SIG-M5 (cell line): ENCODE data around the gene CCDC91.
"Not testable (repeated sequence)": the region's sequence is repeated elsewhere in the genome, so short reads cannot be mapped to it uniquely, and the experiment has no call there.

ENCODE experiments used
- DNase-seq: peaks from one replicate; lab custom pipeline; 2025; lab: John Stamatoyannopoulos, UW

CCDC91 gene

GRCh38 chr12:28184375-28184774 is 5.9 kb upstream of the CCDC91 start:
- DNase-seq = no peak

DNA sequence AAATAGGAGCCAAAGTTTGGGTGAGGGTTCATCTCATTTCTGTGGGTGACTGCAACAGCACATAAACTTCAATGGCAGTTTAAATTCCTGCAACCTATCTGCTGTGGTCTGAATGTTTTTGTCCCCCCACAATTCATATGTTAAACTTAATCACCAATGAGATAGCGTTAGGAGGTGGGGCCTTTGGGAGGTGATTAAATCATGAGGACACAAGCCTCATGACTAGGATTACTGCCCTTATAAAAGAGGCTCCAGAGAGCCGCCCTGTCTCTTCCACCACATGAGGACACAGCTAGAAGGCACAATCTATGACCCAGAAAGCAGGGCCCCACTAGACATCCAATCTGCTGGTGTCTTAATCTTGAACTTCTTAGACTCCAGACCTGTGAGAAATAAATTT is 3.8 kb upstream of the CCDC91 start:
- DNase-seq = no peak

GRCh38 chr12:28189784-28190320 is 404 bp upstream of the CCDC91 start:
- no peak for DNase-seq

DNA sequence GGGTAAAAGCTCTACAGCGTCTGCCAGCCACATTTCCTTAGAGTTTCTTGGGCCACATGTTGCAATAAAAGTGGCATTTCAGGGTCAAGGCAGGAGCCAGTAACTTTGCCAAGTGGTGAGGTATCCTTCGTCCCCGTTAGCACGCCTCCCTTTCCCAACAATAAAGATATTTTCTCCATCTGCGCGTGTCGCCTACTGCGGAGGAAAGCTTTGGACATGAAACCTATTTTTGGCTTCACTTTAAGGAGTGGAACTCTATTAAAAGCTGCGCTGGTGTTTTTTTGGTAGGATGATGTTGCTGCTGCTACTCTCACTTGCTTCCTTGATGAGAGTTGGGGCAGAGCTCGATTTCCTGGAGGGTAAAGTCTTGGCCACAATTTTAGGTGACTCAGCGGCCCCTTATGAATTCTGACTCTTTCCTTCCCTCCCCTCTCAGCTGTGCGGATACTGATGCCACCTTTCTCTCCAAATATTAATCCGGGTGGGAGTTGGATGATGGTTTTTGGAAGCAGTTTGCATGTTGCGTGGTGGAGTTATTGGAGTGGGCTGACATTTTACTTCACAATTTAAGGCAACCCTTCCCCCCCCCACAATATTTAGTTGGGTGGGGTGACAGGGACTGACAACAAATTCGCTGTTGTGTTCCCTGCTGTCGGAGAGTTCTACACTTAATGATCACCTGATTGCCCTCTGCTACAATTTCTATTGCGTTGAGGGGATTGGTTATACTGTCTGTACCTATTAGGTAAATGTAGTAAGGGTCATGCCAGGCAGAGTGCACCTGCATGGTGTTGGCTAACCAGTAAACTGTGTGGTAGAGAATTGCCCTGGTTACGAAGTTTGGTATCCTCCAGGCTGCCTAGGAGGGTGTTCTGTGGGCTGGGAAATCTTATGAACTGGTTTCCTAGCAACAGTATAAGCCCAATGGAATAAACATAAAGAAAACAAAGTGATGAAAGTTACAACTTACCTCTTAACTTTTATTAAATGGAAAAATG is 1.1 kb downstream of the CCDC91 start:
- no peak for DNase-seq

DNA sequence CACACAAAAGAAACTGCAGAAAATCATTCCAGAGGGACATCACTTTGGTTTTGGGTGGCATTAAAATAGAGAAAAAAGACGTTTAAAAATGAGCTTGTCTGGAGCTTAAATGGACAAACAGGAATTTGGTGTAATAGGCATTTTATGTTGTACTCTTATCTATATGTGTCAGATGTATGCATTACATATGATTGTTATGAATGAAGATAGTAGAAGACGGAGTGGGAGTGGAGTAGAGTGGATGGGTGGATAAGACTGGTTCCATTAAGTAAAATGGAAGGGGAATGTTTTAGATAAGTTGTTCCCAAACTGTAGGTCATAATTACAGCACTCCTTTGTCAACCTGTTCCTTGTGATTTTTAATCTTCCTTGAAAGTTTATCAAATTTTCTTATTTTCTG is 1.9 kb downstream of the CCDC91 start:
- no peak for DNase-seq

GRCh38 chr12:28194621-28195020 is 4.4 kb downstream of the CCDC91 start:
- not testable (repeated sequence) for DNase-seq

DNA sequence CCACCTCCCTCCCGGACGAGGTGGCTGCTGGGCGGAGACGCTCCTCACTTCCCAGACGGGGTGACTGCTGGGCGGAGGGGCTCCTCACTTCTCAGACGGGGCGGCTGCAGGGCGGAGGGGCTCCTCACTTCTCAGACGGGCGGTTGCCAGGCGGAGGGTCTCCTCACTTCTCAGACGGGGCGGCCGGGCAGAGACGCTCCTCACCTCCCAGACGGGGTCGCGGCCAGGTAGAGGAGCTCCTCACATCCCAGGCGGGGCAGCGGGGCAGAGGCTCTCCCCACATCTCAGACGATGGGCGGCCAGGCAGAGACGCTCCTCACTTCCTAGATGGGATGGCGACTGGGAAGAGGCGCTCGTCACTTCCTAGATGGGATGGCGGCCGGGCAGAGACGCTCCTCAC is 10.9 kb downstream of the CCDC91 start:
- DNase-seq = not testable (repeated sequence)

DNA sequence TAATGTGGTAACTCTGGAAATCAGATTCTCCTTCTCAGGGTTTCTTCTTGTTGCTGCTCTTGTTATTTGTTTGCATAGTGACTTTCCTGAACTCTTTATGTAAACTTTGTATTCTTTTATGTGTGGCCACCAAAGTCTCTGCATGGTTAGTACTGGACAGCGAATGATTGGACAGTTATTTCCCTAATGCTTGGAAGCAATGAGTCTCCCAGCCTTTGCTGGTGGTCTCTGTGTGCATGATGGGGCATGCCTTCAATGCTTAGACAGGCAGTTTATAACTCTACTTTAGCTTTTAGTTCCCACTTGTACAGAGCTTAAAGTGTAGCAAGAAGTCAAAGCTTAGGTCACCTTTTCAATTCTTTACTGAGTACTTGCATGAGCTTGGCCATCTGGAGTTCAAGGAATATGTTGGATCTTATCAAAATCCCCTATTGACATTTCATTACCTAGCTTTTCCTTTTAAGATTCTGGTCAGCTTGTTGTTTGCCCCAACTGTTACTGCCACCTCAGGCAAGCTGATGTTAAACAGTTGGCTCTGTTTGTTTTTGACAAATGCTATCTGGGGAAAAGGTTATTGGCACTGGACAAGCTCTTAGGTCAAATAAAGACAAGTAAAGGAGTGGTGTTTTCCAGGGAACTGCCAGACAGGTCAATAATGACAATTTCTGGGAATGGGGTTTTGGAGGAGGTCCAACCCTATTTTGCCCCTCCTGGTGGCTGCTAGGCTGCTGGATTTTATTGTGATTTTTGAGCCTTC is 12.3 kb downstream of the CCDC91 start:
- DNase-seq = no peak

DNA sequence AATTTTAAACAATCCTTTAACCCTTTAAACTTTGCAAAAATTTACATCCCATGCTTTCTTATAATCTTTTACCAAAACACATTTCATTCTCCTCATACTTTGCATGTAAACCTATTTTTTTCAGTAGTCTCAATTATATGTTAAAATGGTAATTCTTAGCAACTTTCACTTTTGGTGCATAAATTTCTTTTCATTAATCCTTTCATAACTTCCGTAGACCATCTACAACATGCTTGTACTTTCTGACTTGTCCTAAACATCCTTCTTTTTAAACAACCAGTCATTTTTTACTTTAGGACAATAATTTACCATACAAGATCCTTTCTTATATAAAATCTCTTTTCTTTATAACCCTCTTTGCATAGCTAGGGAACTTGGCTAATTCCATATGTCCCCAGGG is 19.5 kb downstream of the CCDC91 start:
- no peak for DNase-seq

GRCh38 chr12:28212182-28212581 is 21.9 kb downstream of the CCDC91 start:
- no peak for DNase-seq

DNA sequence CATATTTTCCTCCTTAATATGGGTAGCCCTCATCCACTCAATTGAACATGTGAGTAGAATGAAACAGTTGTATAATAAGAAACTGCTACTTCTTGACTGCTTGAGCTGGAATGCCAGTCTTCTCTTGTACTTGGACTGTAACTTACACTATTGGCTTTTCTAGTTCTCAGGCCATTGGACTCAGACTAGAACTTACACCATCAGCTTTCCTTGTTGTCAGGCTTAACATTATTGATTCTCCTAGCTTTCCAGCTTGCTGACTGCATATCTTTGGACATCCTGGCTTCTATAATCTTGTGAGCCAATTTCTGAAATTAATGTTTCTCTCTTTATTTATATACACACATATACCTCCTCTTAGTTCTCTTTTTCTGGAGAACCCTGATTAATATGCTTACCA is 24.8 kb downstream of the CCDC91 start:
- no peak for DNase-seq

- no peak for DNase-seq
Observed at GRCh38 chr12:28216016-28216415, 25.8 kb downstream of the CCDC91 start.

DNA sequence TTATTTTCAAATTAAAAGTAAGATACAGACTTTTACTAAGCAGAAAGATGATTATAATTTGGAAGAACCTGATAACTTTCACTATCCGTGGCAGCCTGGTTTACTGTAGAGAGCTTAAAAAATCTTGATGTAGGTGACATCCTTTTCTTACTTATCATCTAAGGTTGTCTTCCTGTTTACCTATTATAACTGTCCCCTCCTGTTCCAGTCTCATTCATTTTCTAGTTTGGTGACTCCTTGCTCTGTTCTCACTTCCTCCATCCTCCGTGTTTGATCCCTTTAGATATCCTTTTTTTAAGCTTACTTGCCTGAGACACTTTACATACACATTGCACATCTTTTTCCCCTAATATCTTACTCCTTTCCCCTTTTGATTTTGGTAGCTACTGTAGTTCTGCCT is 27.5 kb downstream of the CCDC91 start:
- DNase-seq = no peak

DNA sequence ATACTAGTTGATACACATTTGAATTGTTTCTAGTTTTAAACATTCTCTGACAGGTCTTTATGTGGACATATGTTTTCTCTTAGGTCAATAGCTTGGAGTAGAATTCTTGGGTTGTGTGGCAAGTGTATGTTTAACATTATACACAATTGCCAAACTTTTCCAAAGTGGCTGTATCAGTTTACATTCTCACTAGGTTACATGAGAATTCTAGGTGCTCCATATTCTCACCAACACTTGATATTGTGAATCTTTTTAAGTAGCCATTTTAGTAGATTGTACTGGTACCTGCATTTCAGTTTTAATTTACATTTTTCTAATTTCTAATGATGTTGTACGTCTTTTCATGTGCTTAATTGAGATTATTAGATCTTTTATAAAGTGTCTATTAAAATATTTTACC is 28.6 kb downstream of the CCDC91 start:
- no peak for DNase-seq

- no peak for DNase-seq
Observed at GRCh38 chr12:28219827-28220226, 29.6 kb downstream of the CCDC91 start.

DNA sequence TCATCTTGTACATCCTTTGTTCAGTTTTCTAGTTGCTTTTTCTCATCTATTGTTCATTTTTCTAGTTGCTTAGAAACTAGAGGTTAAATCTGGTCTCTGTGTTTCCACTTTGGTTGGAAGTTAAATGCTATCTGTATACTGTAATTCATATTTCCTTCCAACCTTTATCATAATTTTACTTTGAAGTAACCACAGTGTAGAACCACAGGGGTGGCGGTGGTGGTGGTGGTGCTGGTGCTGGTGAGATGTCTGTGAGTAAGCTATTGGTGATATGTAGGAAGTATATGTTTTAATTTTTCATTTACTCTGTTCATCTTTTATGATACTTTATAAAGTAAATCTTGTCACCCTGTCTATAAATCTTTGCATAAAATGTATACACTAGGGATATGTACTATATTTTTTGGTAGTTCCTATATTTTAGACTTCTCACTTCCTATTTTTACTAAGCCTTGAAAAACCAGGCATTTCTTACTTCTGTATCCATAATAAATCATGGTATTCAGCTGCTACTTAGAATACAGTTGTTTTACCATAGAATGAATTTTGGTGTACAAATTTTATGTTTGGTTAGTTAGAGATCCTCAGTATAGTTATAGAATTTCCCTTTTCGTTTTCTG is 31.9 kb downstream of the CCDC91 start:
- no peak for DNase-seq

DNA sequence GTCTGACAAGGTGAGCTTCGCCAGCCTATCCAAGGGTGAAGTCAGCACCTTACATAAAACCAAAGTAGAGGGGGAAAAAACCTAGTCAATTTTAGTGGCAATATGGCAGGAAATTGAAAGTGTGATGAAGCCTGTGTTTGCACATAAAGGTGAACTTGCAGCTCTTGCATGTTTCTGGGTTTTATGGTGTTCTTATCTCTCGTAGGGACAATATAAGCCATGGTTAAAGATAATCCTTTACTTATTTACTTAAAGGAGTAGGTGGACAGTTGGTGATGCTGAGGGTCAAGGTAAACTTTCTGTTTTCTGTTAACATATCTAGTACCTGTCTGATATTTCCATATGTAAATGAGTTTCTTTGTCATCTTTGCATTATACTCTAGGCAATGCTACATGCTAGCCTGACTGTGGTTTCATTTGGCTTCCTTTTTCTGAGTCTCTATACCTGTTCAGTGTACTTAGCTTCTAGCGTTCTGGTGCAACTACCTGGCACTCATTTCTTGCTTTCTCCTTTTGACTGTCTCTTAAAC is 32.8 kb downstream of the CCDC91 start:
- no peak for DNase-seq

GRCh38 chr12:28223858-28224257 is 33.6 kb downstream of the CCDC91 start:
- DNase-seq = no peak

DNA sequence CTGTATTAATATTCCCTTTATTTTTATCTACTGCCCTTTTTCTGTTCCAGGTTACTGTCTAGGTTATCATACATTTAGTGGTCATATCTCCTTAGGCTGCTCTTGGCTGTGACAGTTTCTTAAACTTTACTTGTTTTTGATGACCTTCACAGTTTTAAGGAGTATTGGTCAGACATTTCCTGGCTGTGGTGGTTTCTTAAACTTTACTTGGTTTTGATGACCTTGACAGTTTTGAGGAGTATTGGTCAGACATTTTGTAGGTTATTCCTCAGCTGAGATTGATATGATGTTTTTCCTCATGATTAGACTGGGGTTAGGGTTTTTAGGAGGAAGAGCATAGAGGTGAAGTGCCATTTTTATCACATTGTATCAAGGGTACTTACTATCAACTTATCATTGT is 36.4 kb downstream of the CCDC91 start:
- no peak for DNase-seq

DNA sequence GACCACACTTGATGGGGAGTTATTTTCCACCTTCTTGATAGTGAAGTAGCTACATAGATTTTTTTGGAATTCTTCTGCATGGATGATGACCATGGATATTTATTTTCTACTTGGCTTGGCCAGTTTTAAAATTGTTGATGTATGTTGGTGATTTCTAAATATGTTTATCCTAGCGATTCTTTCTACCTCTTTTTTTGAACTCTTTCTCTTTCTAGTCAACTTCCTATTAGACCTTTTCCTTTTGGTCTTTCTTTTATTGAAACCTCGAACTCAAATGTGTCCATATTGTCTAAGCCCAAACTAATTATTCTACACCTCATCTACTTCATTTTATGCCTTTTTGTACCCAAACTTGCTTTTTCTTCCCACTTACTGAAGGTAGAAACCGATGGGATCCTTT is 37.0 kb downstream of the CCDC91 start:
- DNase-seq = no peak

- DNase-seq = no peak
Observed at GRCh38 chr12:28231248-28231647, 41.0 kb downstream of the CCDC91 start.
